Measurements from ENCODE around the gene GHR.

The GHR gene

DNA sequence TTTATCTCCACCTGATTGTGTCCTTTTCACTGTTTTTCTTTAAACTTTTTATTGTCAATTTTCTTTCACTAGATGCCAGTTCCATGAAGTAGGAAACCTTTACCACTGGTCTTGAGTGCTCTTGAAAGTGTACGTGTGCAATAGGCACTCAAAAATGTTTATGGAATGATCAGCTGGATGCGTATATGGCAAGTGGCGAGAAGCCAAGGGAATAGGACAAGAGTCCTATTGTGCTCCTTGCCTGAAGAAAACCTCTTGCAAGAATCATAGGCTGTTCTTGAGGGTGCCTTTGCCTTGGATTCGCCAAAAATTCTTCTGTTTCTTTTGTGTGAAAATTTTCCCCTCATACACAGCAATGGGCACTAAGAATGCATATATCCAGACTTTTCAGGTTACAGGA lies 97.7 kb downstream of the GHR start:
- no peak overlapping the region for H3K4me3 ChIP-seq (ENCODE audit: low read depth in 1 of 2, low read length in 1 of 2)
- H3K27ac ChIP-seq, result no peak overlapping the region
- no peaks in the 10 kb centered on the region for H3K36me3 ChIP-seq
- H3K27me3 ChIP-seq, result no peaks in the 10 kb centered on the region
- H3K9me3 ChIP-seq, result no peaks in the 10 kb centered on the region
- TF ChIP-seq, protein P1, sequence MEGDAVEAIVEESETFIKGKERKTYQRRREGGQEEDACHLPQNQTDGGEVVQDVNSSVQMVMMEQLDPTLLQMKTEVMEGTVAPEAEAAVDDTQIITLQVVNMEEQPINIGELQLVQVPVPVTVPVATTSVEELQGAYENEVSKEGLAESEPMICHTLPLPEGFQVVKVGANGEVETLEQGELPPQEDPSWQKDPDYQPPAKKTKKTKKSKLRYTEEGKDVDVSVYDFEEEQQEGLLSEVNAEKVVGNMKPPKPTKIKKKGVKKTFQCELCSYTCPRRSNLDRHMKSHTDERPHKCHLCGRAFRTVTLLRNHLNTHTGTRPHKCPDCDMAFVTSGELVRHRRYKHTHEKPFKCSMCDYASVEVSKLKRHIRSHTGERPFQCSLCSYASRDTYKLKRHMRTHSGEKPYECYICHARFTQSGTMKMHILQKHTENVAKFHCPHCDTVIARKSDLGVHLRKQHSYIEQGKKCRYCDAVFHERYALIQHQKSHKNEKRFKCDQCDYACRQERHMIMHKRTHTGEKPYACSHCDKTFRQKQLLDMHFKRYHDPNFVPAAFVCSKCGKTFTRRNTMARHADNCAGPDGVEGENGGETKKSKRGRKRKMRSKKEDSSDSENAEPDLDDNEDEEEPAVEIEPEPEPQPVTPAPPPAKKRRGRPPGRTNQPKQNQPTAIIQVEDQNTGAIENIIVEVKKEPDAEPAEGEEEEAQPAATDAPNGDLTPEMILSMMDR (IDR thresholded peaks at IDR 0.05), result no peak
- H3K4me1 ChIP-seq (ENCODE audit: control insufficient read depth in 1 of 2, insufficient read depth in 1 of 2, low read depth in 1 of 2, low read length in 1 of 2), result no peaks in the 10 kb centered on the region

DNA sequence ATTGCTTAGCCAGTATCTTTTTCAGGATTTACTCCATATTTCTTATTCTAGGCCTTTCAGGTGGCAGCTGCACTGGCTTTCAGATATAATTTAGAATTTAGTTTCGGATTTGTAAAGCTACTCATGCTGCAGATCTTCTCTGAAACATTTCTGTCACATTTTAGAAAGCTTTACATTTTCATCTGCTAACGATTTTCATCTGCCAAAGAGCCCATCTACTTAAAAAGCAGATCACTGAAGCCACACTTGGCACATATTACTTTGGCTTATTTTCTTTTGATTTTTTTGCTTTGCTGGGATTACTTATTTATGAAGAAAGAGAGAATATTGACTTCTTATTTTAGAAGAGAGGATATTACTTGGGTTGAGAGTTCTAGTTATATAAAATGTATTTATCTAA lies 98.2 kb downstream of the GHR start:
- H3K27me3 ChIP-seq, result no peaks in the 10 kb centered on the region

DNA sequence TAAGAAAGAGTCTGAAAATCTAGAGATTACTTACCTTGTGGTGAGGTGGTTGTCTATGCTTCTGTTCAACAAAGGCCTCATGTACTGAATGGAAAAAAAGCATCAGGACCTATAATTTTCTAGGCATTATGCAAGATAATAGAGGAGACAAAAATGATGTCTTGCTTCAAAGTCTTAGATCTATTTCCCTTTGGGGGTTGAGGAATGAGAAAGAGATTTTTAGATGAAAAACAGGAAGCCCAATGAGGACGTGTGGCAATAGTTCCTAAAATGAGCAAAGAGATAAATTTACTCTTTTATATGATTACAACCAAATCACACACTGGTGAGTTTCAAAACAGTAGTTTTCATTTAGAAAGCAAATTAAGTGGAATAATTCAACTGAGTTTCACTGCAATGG lies 99.5 kb downstream of the GHR start:
- Histone ChIP-seq H3K27ac (no peak overlapping the region), H3K4me3 (ENCODE audit: low read depth in 1 of 2, low read length in 1 of 2) (no peak overlapping the region), H3K9me3 (no peaks in the 10 kb centered on the region), H3K27me3 (no peaks in the 10 kb centered on the region), H3K4me1 (ENCODE audit: control insufficient read depth in 1 of 2, insufficient read depth in 1 of 2, low read depth in 1 of 2, low read length in 1 of 2) (no peaks in the 10 kb centered on the region), H3K36me3 (no peaks in the 10 kb centered on the region)
- TF ChIP-seq, protein P1 (IDR thresholded peaks at IDR 0.05), result no peak

More for the DNA sequence above, 98.2 kb downstream of the GHR start:
- H3K36me3 ChIP-seq, result no peaks in the 10 kb centered on the region
- H3K27ac ChIP-seq, result no peak overlapping the region
- H3K9me3 ChIP-seq, result no peaks in the 10 kb centered on the region
- TF ChIP-seq, protein P1 (IDR thresholded peaks at IDR 0.05), result no peak
- H3K4me3 ChIP-seq (ENCODE audit: low read depth in 1 of 2, low read length in 1 of 2), result no peak overlapping the region
- H3K4me1 ChIP-seq (ENCODE audit: control insufficient read depth in 1 of 2, insufficient read depth in 1 of 2, low read depth in 1 of 2, low read length in 1 of 2), result no peaks in the 10 kb centered on the region

DNA sequence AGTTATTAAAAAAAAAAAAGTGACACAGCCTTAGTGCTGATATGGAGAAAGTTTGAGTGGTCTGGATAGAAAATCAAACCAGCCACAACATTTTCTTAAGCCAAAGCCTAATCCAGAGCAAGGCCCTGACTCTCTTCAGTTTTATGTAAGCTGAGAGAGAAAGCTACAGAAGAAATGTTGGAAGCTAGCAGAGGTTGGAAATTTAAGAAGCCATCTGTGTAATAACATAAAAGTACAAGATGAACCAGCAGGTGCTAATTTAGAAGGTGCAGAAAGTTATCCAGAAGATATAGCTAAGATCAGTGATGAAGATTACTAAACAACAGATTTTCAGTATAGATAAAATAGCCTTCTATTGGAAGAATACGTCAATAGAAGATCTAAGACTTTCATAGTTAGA lies 102.9 kb downstream of the GHR start:
- TF ChIP-seq, protein P1 (IDR thresholded peaks at IDR 0.05), result no peak
- Histone ChIP-seq H3K4me3 (ENCODE audit: low read depth in 1 of 2, low read length in 1 of 2) (no peak overlapping the region), H3K4me1 (ENCODE audit: control insufficient read depth in 1 of 2, insufficient read depth in 1 of 2, low read depth in 1 of 2, low read length in 1 of 2) (no peaks in the 10 kb centered on the region), H3K27me3 (no peaks in the 10 kb centered on the region), H3K36me3 (no peaks in the 10 kb centered on the region), H3K27ac (no peak overlapping the region), H3K9me3 (no peaks in the 10 kb centered on the region)

DNA sequence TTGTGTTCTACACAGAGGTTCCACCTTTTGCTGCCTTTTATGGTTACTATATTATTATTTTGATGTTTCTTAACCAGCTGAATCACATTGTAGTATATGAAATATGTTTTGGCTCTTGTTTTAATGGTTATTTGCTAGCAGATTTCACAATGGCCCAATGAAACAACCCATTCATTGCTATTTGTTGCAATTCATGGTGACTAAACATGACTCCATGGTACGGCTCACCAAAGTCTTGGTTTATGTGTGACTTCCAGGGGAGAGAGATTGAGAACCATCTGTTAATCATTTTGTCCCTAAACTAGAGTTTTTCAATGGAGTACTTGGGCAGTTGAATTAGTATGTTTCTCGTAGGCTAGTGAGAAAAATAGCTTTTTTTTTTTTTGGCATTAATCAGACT lies 108.4 kb downstream of the GHR start:
- no peaks in the 10 kb centered on the region for H3K4me1 ChIP-seq (ENCODE audit: control insufficient read depth in 1 of 2, insufficient read depth in 1 of 2, low read depth in 1 of 2, low read length in 1 of 2)
- no peaks in the 10 kb centered on the region for H3K27me3 ChIP-seq
- H3K36me3 ChIP-seq, result no peaks in the 10 kb centered on the region
- TF ChIP-seq, protein P1 (IDR thresholded peaks at IDR 0.05), result no peak
- H3K4me3 ChIP-seq (ENCODE audit: low read depth in 1 of 2, low read length in 1 of 2), result no peak overlapping the region
- no peak overlapping the region for H3K27ac ChIP-seq
- H3K9me3 ChIP-seq, result no peaks in the 10 kb centered on the region

DNA sequence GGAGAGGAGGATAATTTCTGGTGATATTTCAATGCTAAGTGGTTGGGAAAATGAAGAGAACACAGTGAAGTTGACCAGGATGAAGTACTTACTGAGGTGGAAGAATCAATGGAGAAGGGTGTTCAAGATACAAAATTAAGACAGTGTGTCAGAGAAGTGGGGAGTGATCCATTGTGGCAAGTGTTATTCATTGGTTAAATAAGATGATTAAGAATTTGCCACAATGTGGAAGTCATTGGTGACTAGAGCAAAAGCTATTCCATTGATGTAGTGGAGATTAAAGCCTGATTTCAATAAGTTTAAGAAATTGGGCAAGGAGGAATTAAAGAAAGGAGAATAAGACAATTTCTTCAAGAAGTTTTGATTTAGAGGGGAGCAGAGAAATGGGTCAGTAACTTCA lies 118.9 kb downstream of the GHR start:
- no peaks in the 10 kb centered on the region for H3K27me3 ChIP-seq
- H3K4me3 ChIP-seq (ENCODE audit: low read depth in 1 of 2, low read length in 1 of 2), result no peak overlapping the region
- no peaks in the 10 kb centered on the region for H3K9me3 ChIP-seq
- TF ChIP-seq, protein P1 (IDR thresholded peaks at IDR 0.05), result no peak
- no peak overlapping the region for H3K27ac ChIP-seq
- no peaks in the 10 kb centered on the region for H3K4me1 ChIP-seq (ENCODE audit: control insufficient read depth in 1 of 2, insufficient read depth in 1 of 2, low read depth in 1 of 2, low read length in 1 of 2)
- no peaks in the 10 kb centered on the region for H3K36me3 ChIP-seq
